GM19240 (cell line): ENCODE data around the gene KRT85.

Experiments used
- DNase-seq: peaks from one replicate; pipeline ENCODE4 v3.0.0; 2011; ENCODE audit warnings: low spot score; ENCODE audit not compliant: insufficient read length

Gene KRT85

GRCh38 chr12:52395761-52396434 is 28.6 kb upstream of the KRT85 start:
- no peak for DNase-seq

GRCh38 chr12:52394836-52395405 is 27.6 kb upstream of the KRT85 start:
- no peak for DNase-seq

GRCh38 chr12:52392465-52393007 is 25.3 kb upstream of the KRT85 start:
- no peak for DNase-seq

DNA sequence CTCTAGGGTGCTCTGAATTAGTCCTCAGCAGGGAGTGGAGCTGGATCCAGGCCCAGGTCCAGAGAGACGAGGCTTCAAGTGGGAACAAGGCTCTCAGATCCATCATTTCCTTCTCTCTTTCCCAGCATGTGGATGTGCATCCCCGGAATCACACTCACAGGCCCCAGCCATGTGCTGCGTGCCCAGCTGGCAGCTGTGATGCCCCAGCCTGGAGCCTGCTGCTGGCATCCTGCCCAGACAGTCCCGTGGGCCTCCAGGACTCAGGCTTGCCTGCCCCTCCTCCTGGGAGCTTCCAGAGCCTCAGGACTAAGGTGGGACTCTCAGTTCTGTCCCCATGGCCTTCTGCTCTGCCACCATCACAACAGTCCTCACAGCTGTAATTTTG is 24.3 kb upstream of the KRT85 start:
- DNase-seq, result no peak

DNA sequence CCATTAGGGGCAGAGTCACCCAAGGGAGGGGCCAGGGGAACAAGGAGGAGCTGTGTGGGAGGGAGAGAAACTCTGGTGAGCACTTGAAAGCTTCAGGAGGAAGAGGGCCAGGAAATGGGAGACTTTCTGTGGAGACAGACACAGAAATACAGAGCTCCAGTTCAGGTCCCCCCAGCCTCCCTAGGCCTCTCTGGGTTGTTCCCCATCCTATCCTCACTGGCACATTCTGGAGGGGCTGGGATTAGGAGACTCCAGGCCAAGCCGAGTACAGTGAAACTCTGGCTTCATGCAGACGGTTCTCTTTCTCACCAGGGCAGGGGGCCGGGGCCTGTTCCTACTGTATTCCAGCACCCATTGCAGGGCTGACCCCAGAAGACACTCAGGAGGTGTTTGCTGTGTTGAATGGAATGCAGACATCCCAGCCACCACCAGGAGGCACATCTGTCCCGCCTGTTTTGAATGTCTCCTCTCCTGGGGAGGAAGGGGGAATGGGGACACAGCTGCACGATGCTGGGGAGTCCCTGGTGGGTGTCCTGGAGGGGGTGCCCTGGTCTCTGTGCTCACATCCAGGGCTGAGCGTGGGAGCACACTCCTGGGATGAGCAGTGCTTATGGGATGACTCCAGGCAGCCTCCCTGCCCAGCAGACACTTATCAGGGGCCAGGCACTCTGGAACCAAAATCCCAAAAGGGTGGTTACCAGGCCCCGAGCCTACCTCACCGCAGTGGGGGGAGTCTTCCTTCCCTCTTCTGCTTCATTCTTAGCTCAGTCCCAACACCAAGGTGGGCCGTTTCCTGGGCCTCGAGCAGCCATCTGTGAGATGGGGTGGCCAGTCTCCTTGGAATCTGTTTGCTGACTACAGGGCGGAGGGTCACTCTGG is 23.7 kb upstream of the KRT85 start:
- no peak for DNase-seq

DNA sequence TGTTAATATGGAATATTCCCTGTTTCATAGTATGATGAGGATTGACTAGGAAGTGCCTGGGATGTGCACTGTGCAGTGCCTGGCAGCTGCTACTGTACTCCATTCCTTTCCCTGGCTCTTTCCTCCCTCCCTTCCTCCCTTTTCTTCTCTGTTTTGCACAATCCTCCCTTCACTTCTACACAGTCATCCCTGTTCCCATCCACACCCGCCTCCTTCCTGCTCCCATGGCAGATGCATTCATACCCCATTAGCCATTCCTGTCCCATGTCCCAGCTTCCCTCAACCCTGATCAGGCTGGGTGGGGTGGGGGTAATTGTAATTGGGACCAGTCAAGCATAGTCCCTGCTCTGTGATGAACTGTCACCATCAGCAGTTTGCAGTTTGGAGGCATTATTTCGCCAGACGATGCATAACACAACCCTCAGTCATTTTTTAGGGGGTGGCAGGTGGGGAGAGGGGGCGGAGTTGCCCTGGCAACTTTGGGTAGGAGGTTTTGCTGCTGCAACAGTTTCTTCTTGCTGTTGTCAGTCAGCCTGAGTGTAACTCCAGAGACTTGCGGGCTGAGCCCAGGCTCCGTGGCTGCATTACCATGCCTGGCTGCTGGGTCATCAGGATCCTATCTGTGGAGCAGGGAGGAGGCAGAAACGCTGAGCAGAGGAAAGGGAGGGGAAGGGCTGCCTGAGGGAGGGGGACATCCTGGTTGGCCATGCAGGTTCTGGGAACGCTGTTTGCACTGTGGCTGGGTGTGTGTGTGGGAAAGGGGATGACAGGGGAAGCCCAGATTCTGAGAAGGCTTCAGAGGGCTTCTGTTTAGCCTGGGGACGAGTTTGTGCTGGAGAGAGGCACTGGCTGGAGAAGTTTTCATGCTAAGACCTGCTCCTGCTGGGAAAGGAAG is 22.3 kb upstream of the KRT85 start:
- no peak for DNase-seq

DNA sequence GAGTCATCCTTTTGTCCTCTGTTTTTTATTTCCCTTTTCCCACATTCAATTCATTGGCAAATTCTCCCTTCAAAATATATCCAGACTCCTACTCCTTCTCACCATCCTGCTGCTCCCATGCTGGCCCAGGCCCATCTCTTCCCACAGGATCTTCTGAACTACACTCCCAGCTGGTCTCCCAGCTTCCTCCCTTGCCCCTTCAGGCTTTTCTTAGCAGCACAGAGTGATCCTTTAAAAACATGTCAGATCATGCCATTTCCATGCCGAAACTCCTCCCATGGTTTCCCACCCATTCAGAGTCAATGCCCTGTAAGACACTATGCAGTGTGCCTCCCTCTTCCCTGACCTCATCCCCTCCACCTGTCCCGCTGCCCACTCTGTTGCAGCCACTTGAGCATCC is 20.6 kb upstream of the KRT85 start:
- DNase-seq, result no peak

DNA sequence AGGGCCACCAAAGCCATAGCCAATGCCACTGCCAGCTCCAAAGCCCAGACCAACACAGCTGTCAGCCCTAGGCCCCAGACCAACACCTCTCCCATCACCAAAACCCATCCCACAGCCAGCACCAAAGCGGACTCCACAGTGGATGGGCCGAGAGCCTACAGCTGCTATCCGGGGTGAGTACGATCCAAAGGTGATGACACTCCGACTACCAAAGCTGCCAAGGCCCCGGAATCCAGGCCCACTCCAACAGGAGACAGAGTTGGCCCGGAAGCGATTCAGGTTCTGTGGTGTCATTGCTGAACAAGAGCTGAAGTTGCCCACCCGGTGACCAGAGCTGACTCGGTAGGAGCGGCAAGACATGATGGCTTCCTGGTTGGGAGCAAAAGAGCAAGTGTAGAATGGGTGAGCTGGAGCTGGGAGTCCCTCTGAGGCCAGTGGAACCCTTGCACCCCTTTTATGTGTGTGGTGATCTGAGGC is 18.0 kb upstream of the KRT85 start, which contains the start of gene KRT84:
Gene KRT84 (minus strand): TSS at position 427 of the 477 bp plus-strand sequence. CDS start 67 bp downstream, at position 360.
- DNase-seq, result no peak

- DNase-seq, result no peak
Observed at GRCh38 chr12:52383331-52383730, 16.1 kb upstream of the KRT85 start.

- no peak for DNase-seq
Observed at GRCh38 chr12:52382854-52383253, 15.6 kb upstream of the KRT85 start.

DNA sequence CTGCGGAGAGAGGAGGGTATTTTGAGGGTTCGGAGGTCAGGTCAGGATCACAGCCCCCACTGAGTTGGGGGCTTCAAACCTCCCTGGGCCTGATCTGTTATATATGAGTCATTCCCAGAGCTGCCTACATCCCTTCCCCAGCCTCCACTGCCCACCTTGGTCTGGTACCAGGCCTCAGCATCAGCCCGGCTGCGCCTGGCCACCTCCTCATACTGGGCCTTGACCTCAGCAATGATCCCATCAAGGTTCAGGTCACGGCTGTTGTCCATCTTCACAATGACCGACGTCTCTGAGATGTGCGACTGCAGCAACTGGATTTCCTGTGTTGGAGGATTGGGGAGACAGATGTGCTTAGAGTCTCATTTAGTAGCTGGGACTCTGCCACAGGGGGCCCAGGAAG is 13.9 kb upstream of the KRT85 start:
- no peak for DNase-seq

DNA sequence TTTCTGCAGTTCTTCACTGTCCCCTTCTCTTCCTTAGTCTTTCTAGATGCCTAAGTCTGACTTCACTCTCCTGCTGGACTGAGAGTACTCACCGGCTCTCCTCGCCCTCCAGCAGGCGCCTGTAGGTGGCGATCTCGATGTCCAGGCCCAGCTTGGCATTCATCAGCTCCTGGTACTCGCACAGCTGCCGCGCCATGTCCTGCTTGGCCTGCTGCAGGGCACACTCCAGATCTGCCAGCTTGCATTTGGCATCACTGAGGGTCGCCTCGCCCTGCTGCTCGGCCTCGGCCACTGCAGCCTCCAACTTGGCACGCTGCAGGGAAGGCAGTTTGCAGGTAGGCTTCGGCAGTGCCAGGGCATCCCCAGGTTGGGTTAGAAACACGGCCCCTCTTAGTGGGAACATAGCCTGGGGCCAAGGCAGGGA is 13.0 kb upstream of the KRT85 start:
- no peak for DNase-seq

DNA sequence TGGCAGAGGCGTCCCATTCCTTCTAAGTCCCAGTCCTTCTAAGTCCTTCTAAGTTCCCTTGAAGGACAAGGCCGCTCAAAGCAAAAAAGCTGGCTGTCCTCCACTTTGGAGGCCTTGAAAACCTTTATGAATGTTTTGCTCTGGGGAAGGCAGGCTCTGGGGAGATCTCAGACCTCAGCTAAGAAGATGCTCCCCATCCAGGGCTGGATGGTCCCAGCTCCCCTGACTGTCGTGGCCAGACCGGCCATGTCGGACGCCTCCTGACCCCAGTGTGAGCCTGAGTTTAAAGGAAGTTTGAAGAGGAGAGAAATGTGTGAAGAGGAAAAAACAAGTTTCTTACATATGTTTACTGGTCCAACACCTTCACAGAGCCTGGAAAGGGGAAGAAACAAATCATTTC is 12.3 kb upstream of the KRT85 start:
- DNase-seq, result no peak

GRCh38 chr12:52378091-52378490 is 10.8 kb upstream of the KRT85 start:
- DNase-seq, result no peak

GRCh38 chr12:52377266-52377665 is 10.0 kb upstream of the KRT85 start:
- no peak for DNase-seq

GRCh38 chr12:52372216-52373154 is 5.2 kb upstream of the KRT85 start:
- DNase-seq, result peak; percentile 78

GRCh38 chr12:52371716-52372115 is 4.4 kb upstream of the KRT85 start:
- DNase-seq, result no peak

DNA sequence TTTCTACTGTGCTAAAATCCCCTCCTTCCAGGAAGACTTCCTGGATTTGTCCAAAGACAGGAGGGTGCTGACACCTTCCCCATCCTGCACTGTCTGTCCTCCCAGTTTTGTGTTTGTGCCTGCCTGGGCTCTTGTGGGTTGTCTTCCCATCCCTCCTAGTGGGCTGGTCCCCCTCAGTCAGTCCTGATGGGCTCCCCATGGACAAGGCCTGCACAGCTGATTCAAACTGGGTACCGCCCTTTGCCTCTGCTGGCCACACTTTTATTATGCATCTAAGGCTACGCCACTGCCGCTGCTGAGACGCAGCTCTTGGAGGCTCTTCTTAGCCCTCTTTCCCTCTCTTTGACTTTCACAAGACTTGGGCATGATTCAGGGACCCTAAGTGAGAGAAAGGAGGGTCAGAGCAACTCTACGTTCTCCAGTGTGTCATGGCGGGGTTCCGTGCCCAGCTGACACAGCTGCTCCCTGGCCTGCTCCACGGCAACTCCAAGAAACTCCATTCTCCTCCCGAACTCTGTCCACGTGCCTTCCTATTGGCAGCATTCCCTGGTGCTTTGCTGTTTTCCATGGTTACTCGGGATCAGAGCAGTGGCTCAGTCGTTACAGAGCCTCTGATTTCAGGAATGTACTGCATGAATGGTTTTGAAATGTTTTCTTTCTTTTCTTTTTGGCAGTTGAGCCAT is 3.8 kb upstream of the KRT85 start:
- DNase-seq, result no peak

- no peak for DNase-seq
Observed at GRCh38 chr12:52369809-52370208, 2.5 kb upstream of the KRT85 start.
